Gastrocnemius medialis (tissue), 4 donors: ENCODE measurements around the gene S100A8. TPM values are rescaled to one million over a fixed set of nuclear protein-coding genes. Genes with fewer than 3 reads are reported as not detected.

Source experiments
- ATAC-seq, 2 donors: fragments of 150-250 bp; one replicate each; pipeline ENCODE4 v1.9.1; 2016
- DNase-seq, 2 donors: peaks; one replicate each; pipeline ENCODE4 v3.0.0-alpha.2; 2019
- H3K27ac ChIP-seq, 4 donors: fragments of 200-600 bp; sonication (generic); 1 replicate in 1 of 4; 2 replicates in 3 of 4; pipeline ENCODE4 v1.5.1; 2016 to 2018; ENCODE audit warnings: mild to moderate bottlenecking in 2 of 4, moderate library complexity in 1 of 4
- H3K27me3 ChIP-seq, 3 donors: fragments of 200-600 bp; sonication (generic) in 2 of 3; 1 replicate in 1 of 3; 2 replicates in 2 of 3; pipeline versions ENCODE4 v1.5.1 to v1.6.0; 2016 to 2019; ENCODE audit warnings: mild to moderate bottlenecking in 1 of 3, moderate library complexity in 1 of 3
- H3K36me3 ChIP-seq, 2 donors: fragments of 200-600 bp; sonication (generic) in 1 of 2; one replicate each; pipeline ENCODE4 v1.5.1; 2017 to 2018
- H3K4me1 ChIP-seq, 2 donors: fragments of 200-600 bp; sonication (generic) in 1 of 2; one replicate each; pipeline ENCODE4 v1.5.1; 2016 to 2017; ENCODE audit warnings: mild to moderate bottlenecking in 2 of 2
- H3K4me3 ChIP-seq, 4 donors: fragments of 200-600 bp; sonication (generic) in 3 of 4; 1 replicate in 1 of 4; 2 replicates in 3 of 4; pipeline ENCODE4 v1.5.1; 2016 to 2019; ENCODE audit warnings: mild to moderate bottlenecking in 2 of 4
- H3K9me3 ChIP-seq, 3 donors: fragments of 200-600 bp; sonication (generic) in 2 of 3; 1 replicate in 1 of 3; 2 replicates in 2 of 3; pipeline ENCODE4 v1.5.1; 2016 to 2019
- POLR2A ChIP-seq, 2 donors: fragments of 450-650 bp; IDR thresholded peaks; one replicate each; pipeline ENCODE4 v1.6.1; 2017; ENCODE audit warnings: antibody characterized with exemption in 2 of 2, mild to moderate bottlenecking in 2 of 2, moderate library complexity in 2 of 2
- in situ Hi-C, 4 donors: fragments of 200-750 bp; cut with MboI; loops; one replicate each; pipeline versions ENCODE4 v1.15.0 to v1.8.0; 2017; ENCODE audit warnings: low sequenced_read_pairs in 4 of 4
- intact Hi-C: fragments of 100-400 bp; cut with DNase I; formaldehyde crosslinking; loops from one replicate; pipeline ENCODE4 v1.15.1; 2023; ENCODE audit warnings: low total_unique reads
- total RNA-seq, 4 donors: library from RNA; depleted of rRNA; stranded (reverse); fragments of >200 nt; gene quantifications; one replicate each; pipeline versions ENCODE4 v1.1.0 to v1.2.3, GENCODE V29; 2016
- TF ChIP-seq, protein P1 (sequence below), 5 experiments: fragments of 450-650 bp in 3 of 5; fragments of 200-600 bp in 2 of 5; sonication (generic) in 2 of 5; IDR thresholded peaks in 4 of 5; conservative IDR thresholded peaks in 1 of 5; 1 replicate in 4 of 5; 2 replicates in 1 of 5; pipeline ENCODE4 v1.5.1; 2016 to 2019; ENCODE audit warnings: antibody characterized with exemption in 5 of 5, mild to moderate bottlenecking in 3 of 5, moderate library complexity in 3 of 5

S100A8 gene
- total RNA-seq, 4 donors from 2014 or later: 4.2 to 41.6 (median 12.5) TPM

DNA sequence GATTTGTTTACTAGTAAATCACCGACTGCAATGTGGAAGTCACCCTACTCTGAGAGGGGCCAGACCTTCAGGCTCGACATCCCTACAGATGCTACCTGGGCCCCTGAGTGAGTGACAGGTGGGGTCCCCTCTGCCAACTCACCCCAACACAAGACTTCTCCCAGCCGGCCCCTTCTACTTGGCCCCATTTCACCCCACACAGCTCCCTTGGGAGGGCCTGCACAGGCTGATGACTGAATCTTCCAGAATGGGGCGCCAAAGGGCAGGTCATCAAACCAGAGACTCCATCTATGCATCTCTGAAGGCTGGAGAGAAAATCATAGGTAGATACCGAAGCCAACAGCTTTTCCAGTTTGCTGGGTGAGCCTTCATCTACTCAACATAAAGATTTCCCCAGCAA lies 9.4 kb upstream of the S100A8 start:
- Histone ChIP-seq H3K9me3 (no peaks in the 10 kb centered on the region), H3K36me3 (no peaks in the 10 kb centered on the region), H3K4me3 (no peak overlapping the region), H3K27me3 (no peaks in the 10 kb centered on the region), H3K4me1 (peaks cover 0 to 7% of the 10 kb centered on the region in 2 donors), H3K27ac (no peak overlapping the region)
- ATAC-seq (no peak), DNase-seq (no peak)
- in situ Hi-C loops: no loop called here
- TF ChIP-seq, protein P1, sequence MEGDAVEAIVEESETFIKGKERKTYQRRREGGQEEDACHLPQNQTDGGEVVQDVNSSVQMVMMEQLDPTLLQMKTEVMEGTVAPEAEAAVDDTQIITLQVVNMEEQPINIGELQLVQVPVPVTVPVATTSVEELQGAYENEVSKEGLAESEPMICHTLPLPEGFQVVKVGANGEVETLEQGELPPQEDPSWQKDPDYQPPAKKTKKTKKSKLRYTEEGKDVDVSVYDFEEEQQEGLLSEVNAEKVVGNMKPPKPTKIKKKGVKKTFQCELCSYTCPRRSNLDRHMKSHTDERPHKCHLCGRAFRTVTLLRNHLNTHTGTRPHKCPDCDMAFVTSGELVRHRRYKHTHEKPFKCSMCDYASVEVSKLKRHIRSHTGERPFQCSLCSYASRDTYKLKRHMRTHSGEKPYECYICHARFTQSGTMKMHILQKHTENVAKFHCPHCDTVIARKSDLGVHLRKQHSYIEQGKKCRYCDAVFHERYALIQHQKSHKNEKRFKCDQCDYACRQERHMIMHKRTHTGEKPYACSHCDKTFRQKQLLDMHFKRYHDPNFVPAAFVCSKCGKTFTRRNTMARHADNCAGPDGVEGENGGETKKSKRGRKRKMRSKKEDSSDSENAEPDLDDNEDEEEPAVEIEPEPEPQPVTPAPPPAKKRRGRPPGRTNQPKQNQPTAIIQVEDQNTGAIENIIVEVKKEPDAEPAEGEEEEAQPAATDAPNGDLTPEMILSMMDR (IDR thresholded peaks at IDR 0.05 in 4 of 5, conservative IDR thresholded peaks at IDR 0.05 in 1 of 5): no peak
- no peak for TF ChIP-seq POLR2A (IDR thresholded peaks at IDR 0.05)
- intact Hi-C loops: no loop called here

DNA sequence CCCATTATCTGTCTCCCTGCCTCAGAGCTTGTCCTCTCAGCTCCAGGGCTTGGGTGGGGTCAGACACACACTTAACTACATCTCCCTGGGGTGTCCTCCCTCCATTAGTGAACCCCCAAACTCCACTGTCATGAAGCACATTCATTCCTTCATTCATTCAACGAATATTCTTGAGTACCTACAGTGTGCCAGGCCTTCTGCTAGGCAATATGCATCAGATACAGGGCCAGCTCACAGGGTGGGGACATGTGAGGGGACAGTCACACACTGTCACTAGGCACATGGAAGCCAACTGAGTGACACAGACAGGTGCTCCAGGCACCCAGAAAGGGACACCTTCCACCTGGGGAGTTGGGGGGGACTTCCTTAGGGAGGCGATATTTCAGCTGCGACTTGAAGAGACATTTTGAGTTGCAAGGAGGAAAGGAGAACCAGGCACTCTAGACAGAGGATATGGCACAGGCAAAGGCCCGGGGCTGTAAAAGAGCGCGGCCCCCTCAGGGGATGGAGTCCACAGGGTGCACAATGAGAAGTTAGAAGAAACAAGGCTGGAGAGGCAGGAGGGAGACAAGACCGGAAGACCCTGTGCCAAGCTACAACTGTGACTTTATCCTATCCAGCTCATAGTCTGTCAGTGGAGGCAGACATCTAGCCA lies 8.7 kb upstream of the S100A8 start:
- ATAC-seq: no peak
- H3K9me3 ChIP-seq: no peaks in the 10 kb centered on the region
- H3K4me3 ChIP-seq: no peak overlapping the region
- H3K36me3 ChIP-seq: no peaks in the 10 kb centered on the region
- no peak for DNase-seq
- no peaks in the 10 kb centered on the region for H3K27me3 ChIP-seq
- peaks cover 0 to 13% of the 10 kb centered on the region in 2 donors for H3K4me1 ChIP-seq
- intact Hi-C loops: no loop called here
- H3K27ac ChIP-seq: no peak overlapping the region
- no peak for TF ChIP-seq POLR2A (IDR thresholded peaks at IDR 0.05)
- TF ChIP-seq, protein P1 (IDR thresholded peaks at IDR 0.05 in 4 of 5, conservative IDR thresholded peaks at IDR 0.05 in 1 of 5): no peak
- in situ Hi-C loops: no loop called here

DNA sequence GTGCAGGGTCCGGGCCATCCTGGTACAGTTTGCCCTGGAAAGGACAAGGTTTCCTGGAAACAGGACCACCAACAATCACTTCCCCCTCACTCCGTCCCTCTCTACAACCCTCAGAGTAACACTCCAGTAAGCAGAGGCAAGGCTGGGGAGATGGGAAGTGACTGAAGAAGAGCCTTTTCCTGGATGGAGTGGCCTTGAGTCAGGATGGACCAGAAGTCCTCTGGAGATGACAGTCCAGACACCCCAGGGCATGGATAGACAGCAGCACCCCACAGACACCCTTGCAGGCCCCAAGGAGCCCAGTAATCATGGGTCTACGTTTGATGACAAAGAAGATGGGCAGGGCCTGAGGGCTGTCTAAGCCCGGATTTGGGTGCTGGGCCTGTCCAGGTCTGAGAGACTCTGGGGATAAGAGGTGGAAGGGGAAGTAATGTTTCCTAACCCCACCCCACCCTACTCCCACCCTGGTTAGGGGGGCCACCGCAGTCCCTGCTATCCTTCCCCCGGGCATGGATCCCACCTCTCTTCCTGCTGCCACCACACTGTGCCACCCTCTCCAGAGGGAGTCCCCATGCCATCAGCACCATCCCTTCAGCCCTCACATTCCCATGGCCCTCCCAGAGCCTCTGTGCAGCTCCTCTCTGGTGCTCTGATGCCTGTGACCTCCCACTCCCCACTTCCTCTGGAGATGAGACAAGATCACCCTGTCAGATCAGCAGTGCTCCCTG lies 7.2 kb upstream of the S100A8 start:
- DNase-seq: no peak
- Histone ChIP-seq H3K9me3 (no peaks in the 10 kb centered on the region), H3K4me3 (no peak overlapping the region), H3K27ac (no peak overlapping the region), H3K4me1 (peaks cover 0 to 16% of the 10 kb centered on the region in 2 donors), H3K27me3 (no peaks in the 10 kb centered on the region), H3K36me3 (no peaks in the 10 kb centered on the region)
- no peak for ATAC-seq
- TF ChIP-seq POLR2A (IDR thresholded peaks at IDR 0.05): no peak
- TF ChIP-seq, protein P1 (IDR thresholded peaks at IDR 0.05 in 4 of 5, conservative IDR thresholded peaks at IDR 0.05 in 1 of 5): no peak
- intact Hi-C loops: no loop called here
- in situ Hi-C loops: no loop called here

DNA sequence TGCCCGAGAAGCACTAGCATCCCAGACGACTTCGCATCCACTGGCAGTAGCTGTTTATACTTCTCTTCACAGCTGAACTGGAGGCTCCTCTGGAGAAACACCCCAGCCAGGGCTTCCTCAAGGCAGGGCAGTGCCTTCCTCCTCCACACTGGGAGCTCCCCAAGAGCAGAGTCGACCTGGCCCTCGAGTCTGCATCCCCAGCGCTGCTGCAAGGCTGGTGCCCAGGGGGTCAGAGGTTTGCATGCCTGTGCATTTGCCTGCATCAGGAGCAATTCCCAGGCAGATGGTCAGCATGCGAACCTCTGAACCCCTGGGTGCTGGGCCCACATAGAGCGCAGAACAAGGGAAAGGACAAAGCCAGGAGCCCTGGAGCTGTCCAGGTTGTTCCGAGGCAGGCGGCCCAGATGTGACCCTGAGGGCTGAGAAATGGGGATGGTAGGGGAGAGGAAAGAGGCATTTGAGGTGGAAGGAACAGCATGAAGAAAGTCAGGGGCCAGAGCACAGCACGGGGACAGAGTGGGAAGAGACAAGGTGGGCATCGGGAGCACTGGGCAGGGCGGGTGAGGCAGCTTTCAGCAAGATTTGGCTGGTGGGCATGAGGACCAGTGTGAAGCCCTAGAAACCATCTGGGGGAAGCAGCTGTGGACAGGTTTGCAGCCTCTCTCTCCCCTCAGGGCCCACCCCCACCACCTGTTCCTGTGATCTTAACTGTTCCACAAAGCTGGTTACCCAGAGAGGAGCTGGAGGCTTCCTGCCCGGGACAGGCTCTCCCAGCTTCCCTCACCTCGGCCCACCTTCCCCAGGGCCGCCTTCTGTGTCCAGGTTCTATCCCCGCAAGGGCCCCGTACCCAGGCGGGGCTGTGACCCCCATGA lies 6.4 kb upstream of the S100A8 start:
- in situ Hi-C loops: no loop called here
- Histone ChIP-seq H3K4me3 (no peak overlapping the region), H3K9me3 (no peaks in the 10 kb centered on the region), H3K27me3 (no peaks in the 10 kb centered on the region), H3K4me1 (peaks cover 0 to 16% of the 10 kb centered on the region in 2 donors), H3K36me3 (no peaks in the 10 kb centered on the region), H3K27ac (no peak overlapping the region)
- intact Hi-C loops: no loop called here
- ATAC-seq (no peak), DNase-seq (no peak)
- TF ChIP-seq POLR2A (IDR thresholded peaks at IDR 0.05): no peak
- TF ChIP-seq, protein P1 (IDR thresholded peaks at IDR 0.05 in 4 of 5, conservative IDR thresholded peaks at IDR 0.05 in 1 of 5): no peak
